GM12878 (cell line): ENCODE results near the gene CIDEA. TPM values are rescaled to one million over a fixed set of nuclear protein-coding genes. Genes with fewer than 3 reads are reported as not detected.

Experiments used
- ATAC-seq: fragments of 200-7000 bp; cut with Tn5 transposase; 3 replicates; pipeline ENCODE4 v1.9.1; 2020; ENCODE audit warnings: mild to moderate bottlenecking, moderate library complexity
- BruUV-seq: library from RNA; stranded (reverse); fragments of 400-500 nt; replicated peaks from 2 replicates; lab custom pipeline; 2021; lab: Mats Ljungman, UMichigan
- CTCF ChIA-PET: fragments of 300-600 bp; sonication (Branson Sonifier 250); formaldehyde crosslinking; extraction: SDS; loops from one replicate; lab custom pipeline; 2021; ENCODE audit warnings: inconsistent platforms; lab: Yijun Ruan, JAX
- POLR2A ChIA-PET: fragments of 350-600 bp; formaldehyde crosslinking; extraction: SDS; loops from one replicate; lab custom pipeline; 2021; ENCODE audit warnings: inconsistent platforms; lab: Charles Lee
- RAD21 ChIA-PET: fragments of 300-600 bp; sonication (Branson Sonifier 250); formaldehyde crosslinking; loops from one replicate; lab custom pipeline; 2023; ENCODE audit warnings: antibody characterized with exemption; ENCODE audit not compliant: unreplicated experiment; lab: Charles Lee
- SMC1A ChIA-PET: fragments of 300-600 bp; sonication (Branson Sonifier 250); formaldehyde crosslinking; loops from one replicate; lab custom pipeline; 2023; ENCODE audit not compliant: unreplicated experiment, uncharacterized antibody; lab: Charles Lee
- DNase-seq: peaks from one replicate; pipeline ENCODE4 v3.0.0-alpha.2; 2011; ENCODE audit warnings: low read depth, low spot score
- FAIRE-seq: peaks from 3 replicates; lab custom pipeline; 2011; peaks lifted over from hg19 to GRCh38; lab: Jason Lieb, UNC
- H2AFZ ChIP-seq: 2 replicates; pipeline ENCODE4 v1.6.0; 2011; ENCODE audit warnings: low read depth, low read length, control low read depth; ENCODE audit not compliant: control insufficient read depth
- H3K27ac ChIP-seq: 2 replicates; pipeline ENCODE4 v1.5.1; 2011; ENCODE audit warnings: control low read depth; ENCODE audit not compliant: control insufficient read depth, insufficient read depth
- H3K27me3 ChIP-seq, 2 experiments: replicated peaks in 1 of 2; 2 replicates each; pipeline versions ENCODE4 v1.6.0 to v1.6.1; 2011; ENCODE audit warnings: low read length in 1 of 2; ENCODE audit not compliant: control insufficient read depth in 2 of 2, insufficient read depth in 2 of 2
- H3K36me3 ChIP-seq, 2 experiments: 2 replicates each; pipeline ENCODE4 v1.5.1; 2011; ENCODE audit warnings: low read length in 1 of 2; ENCODE audit not compliant: control insufficient read depth in 2 of 2, insufficient read depth in 2 of 2
- H3K4me1 ChIP-seq: 2 replicates; pipeline ENCODE4 v1.6.1; 2011; ENCODE audit warnings: mild to moderate bottlenecking, low read length, moderate library complexity, mixed read lengths; ENCODE audit not compliant: control insufficient read depth, insufficient read depth
- H3K4me2 ChIP-seq: 2 replicates; pipeline ENCODE4 v1.6.0; 2011; ENCODE audit warnings: control low read depth; ENCODE audit not compliant: control insufficient read depth, insufficient read depth
- H3K4me3 ChIP-seq: fragments of 200-600 bp; sonication (generic); 2 replicates; pipeline ENCODE4 v1.5.1; 2016
- H3K79me2 ChIP-seq: 2 replicates; pipeline ENCODE4 v1.6.0; 2011; ENCODE audit warnings: low read length; ENCODE audit not compliant: control insufficient read depth, insufficient read depth
- H3K9ac ChIP-seq: 2 replicates; pipeline ENCODE4 v1.8.0; 2011; ENCODE audit warnings: low read length, control low read depth, mixed read lengths; ENCODE audit not compliant: control insufficient read depth, insufficient read depth
- H3K9me3 ChIP-seq: replicated peaks from 3 replicates; pipeline ENCODE4 v1.5.1; 2011; ENCODE audit warnings: mild to moderate bottlenecking, low read length; ENCODE audit not compliant: control insufficient read depth, insufficient read depth
- H4K20me1 ChIP-seq: 2 replicates; pipeline ENCODE4 v1.6.0; 2011; ENCODE audit not compliant: control insufficient read depth, insufficient read depth
- CREM ChIP-seq: IDR thresholded peaks from 2 replicates; pipeline ENCODE4 v1.6.1; 2014; ENCODE audit warnings: antibody characterized with exemption, low read depth
- CUX1 ChIP-seq: IDR thresholded peaks from 2 replicates; pipeline ENCODE4 v1.6.1; 2012; ENCODE audit warnings: improper control_type of control experiment, low read depth, low read length; ENCODE audit not compliant: insufficient replicate concordance
- EGR1 ChIP-seq, 2 experiments: IDR thresholded peaks; 1 replicate in 1 of 2; 2 replicates in 1 of 2; pipeline ENCODE4 v1.6.1; 2011 to 2012; ENCODE audit warnings: low read depth in 2 of 2, low read length in 2 of 2, borderline replicate concordance in 1 of 2, mild to moderate bottlenecking in 1 of 2, moderate library complexity in 1 of 2
- NFIC ChIP-seq: IDR thresholded peaks from 2 replicates; pipeline ENCODE4 v1.6.1; 2012; ENCODE audit warnings: low read depth, mild to moderate bottlenecking, inconsistent platforms, low read length, moderate library complexity
- NFXL1 ChIP-seq: fragments of 450-650 bp; IDR thresholded peaks from 2 replicates; pipeline ENCODE4 v1.6.1; 2017; ENCODE audit warnings: antibody characterized with exemption, mild to moderate bottlenecking, borderline replicate concordance
- NFYB ChIP-seq: IDR thresholded peaks from 2 replicates; pipeline ENCODE4 v1.6.1; 2011; ENCODE audit warnings: low read depth, mild to moderate bottlenecking, low read length, improper control_type of control experiment, moderate library complexity; ENCODE audit not compliant: insufficient read depth
- NR2F1 ChIP-seq: fragments of 450-650 bp; conservative IDR thresholded peaks from 2 replicates; pipeline ENCODE4 v1.6.1; 2017; ENCODE audit warnings: mild to moderate bottlenecking
- SMARCA5 ChIP-seq: fragments of 450-650 bp; IDR thresholded peaks from 2 replicates; pipeline ENCODE4 v1.6.1; 2017; ENCODE audit warnings: mild to moderate bottlenecking
- WGBS: methylation state at CpG from one replicate; pipeline ENCODE4 v1.1.6; 2016; ENCODE audit warnings: low lambda C conversion rate; ENCODE audit not compliant: insufficient replicate concordance, insufficient coverage; ENCODE audit errors: missing lambda C conversion rate; 5-methylcytosine and 5-hydroxymethylcytosine counted together
- in situ Hi-C: fragments of 300-500 bp; cut with MboI; formaldehyde crosslinking; loops from 9 replicates; pipeline ENCODE4 v1.14.3; 2018; ENCODE audit warnings: mixed read lengths
- intact Hi-C: fragments of 100-400 bp; cut with micrococcal nuclease; formaldehyde crosslinking; loops from one replicate; pipeline ENCODE4 v1.14.2; 2022; ENCODE audit not compliant: unreplicated experiment
- polyA plus RNA-seq, 11 experiments: library from polyadenylated mRNA; depleted of rRNA in 4 of 11; unstranded in 6 of 11; stranded (reverse) in 5 of 11; fragments of >200 nt; fragmentation: Nextera tagmentation in 4 of 11; fragmentation: Illumina TruSeq in 1 of 11; extraction: Ambion mirVana in 4 of 11; extraction: Trizol in 1 of 11; gene quantifications; 1 replicate in 1 of 11; 2 replicates in 10 of 11; pipeline versions ENCODE4 v1.2.1 to v1.2.3, GENCODE V29; 2011 to 2016; ENCODE audit warnings: inconsistent platforms in 2 of 11, missing spikeins in 2 of 11, low read depth in 1 of 11
- total RNA-seq, 4 experiments: library from RNA; depleted of rRNA in 3 of 4; stranded (reverse); fragments of >200 nt in 3 of 4; fragmentation: Illumina TruSeq in 1 of 4; extraction: Trizol in 1 of 4; gene quantifications; 2 replicates each; pipeline versions ENCODE4 v1.2.1 to v1.2.3, GENCODE V29; 2013 to 2021

CIDEA gene
- total and polyA plus RNA-seq, 10 of the 15 experiments (the other 5 are each of a cell fraction or from before 2014, with no cell fraction given), result not detected

DNA sequence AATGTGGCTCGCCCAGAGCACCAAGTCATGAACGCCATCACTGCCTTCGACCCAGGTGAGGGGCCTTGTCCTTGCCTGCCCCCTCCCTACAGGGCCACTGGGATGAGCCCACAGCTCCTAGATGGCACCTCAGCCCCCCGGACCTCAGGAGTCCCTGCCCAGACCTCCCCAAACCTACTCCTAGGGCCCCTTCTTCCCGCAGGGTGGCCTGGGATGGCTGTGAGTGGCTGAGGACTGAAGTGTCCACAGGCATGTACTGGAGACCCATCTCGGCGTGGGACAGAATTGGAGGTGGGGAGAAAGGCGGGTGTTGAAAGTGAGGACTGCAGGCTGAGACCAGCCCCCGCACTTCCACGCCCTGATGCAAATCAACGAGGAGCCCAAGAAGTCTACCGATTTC, 51.0 kb downstream of the CIDEA start:
- H3K4me1 ChIP-seq, result no peaks in the 10 kb centered on the region
- no peaks in the 10 kb centered on the region for H3K9me3 ChIP-seq
- no peaks in the 10 kb centered on the region for H4K20me1 ChIP-seq
- no TSS peak for BruUV-seq
- ATAC-seq (no peak), DNase-seq (no peak), FAIRE-seq (no peak)
- H3K27me3 ChIP-seq, result 0 out of 4 replicates have a peak, but pooled peaks cover 0 to 1% of the 10 kb centered on the region in 2 experiments
- ChIA-PET RAD21 (no interaction called here), CTCF (no interaction called here), SMC1A (no interaction called here), POLR2A (no interaction called here)
- in situ Hi-C loops (no loop called here), intact Hi-C loops (no loop called here)
- H3K36me3 ChIP-seq, result no peaks in the 10 kb centered on the region
- H3K27ac ChIP-seq, result no peak overlapping the region
- 73% methylated on average over 12 of the region's 12 CpGs for WGBS
- H2AFZ ChIP-seq, result no peak overlapping the region
- peaks cover 12% of the 10 kb centered on the region for H3K79me2 ChIP-seq
- H3K4me3 ChIP-seq, result no peak overlapping the region
- no peak overlapping the region for H3K4me2 ChIP-seq
- no peak overlapping the region for H3K9ac ChIP-seq
- TF ChIP-seq EGR1 (IDR thresholded peaks at IDR 0.05; ENCODE audit: borderline replicate concordance in 1 of 2, low read depth in 2 of 2, low read length in 2 of 2) (no peak), CUX1 (no peak), CREM (no peak), NFYB (no peak), NFXL1 (no peak), NR2F1 (no peak), SMARCA5 (no peak), NFIC (no peak)
